NB4 (cell line): ENCODE measurements around the gene BRWD1.

Experiments
- DNase-seq: peaks from one replicate; pipeline ENCODE4 v3.0.0; 2010; ENCODE audit warnings: low read depth
- H3K4me3 ChIP-seq: one replicate; pipeline ENCODE4 v1.5.1; 2011; ENCODE audit warnings: mild to moderate bottlenecking, low read depth, low read length, moderate library complexity
- MAX ChIP-seq: IDR thresholded peaks from 2 replicates; pipeline ENCODE4 v1.6.1; 2011; ENCODE audit warnings: low read depth, low read length
- MYC ChIP-seq: IDR thresholded peaks from 2 replicates; pipeline ENCODE4 v1.6.1; 2011; ENCODE audit warnings: low read depth, low read length
- POLR2A ChIP-seq: IDR thresholded peaks from 2 replicates; pipeline ENCODE4 v1.6.1; 2011; ENCODE audit warnings: mild to moderate bottlenecking; ENCODE audit not compliant: insufficient read length; ENCODE audit errors: extremely low read depth
- TF ChIP-seq, protein P1 (sequence below): IDR thresholded peaks from one replicate; pipeline ENCODE4 v1.5.1; 2012; ENCODE audit warnings: low read depth, low read length

Gene BRWD1

DNA sequence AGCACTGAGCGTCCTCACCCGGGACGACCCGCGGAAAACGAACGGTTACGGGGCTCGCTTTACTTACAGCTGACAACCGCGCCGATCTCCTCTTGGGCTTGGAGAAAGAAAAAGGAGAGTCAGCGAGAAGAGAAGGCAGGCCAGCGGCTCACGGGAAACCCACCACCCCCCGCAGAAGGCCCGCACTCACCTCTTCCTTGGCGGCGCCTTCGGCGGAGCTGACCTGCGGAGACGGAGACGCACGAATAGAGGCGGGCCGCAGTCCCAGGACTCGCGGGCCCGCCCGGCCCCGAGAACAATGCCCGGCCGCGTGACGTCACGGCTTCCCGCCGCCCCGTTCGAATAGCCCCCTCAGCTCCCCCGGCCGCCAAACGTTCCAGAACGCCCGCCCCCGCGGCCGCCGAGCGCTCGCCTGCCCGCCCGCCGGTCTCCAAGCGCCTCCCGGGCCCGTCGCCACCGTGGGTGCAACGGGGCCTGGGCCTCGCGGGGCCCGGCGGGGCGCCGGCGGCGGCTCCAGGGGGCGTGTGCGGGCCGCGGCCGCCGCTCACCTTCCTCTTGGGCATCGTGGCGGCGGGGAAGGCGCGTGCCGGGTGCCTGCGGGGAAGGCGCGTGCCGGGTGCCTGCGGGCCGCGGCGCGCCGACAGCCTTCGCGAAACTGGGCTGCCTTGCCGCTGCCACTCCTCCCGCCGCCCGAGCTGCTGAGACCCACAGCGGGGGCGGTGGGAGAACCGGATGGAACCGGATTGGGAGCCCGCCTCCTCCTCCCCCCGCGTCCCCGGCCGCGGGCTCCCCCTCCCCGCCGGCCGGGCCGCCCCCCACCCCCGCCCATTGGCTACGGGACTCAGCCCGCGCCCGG, 35.2 kb upstream of the BRWD1 start, which contains the start of gene HMGN1:
Gene HMGN1, minus strand, starts transcription at position 734 of the 856 bp plus-strand sequence. Its CDS starts 171 bp downstream, at position 563.
- TF ChIP-seq, protein P1, sequence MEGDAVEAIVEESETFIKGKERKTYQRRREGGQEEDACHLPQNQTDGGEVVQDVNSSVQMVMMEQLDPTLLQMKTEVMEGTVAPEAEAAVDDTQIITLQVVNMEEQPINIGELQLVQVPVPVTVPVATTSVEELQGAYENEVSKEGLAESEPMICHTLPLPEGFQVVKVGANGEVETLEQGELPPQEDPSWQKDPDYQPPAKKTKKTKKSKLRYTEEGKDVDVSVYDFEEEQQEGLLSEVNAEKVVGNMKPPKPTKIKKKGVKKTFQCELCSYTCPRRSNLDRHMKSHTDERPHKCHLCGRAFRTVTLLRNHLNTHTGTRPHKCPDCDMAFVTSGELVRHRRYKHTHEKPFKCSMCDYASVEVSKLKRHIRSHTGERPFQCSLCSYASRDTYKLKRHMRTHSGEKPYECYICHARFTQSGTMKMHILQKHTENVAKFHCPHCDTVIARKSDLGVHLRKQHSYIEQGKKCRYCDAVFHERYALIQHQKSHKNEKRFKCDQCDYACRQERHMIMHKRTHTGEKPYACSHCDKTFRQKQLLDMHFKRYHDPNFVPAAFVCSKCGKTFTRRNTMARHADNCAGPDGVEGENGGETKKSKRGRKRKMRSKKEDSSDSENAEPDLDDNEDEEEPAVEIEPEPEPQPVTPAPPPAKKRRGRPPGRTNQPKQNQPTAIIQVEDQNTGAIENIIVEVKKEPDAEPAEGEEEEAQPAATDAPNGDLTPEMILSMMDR: no peak
- TF ChIP-seq MYC (peak; percentile 82), MAX (peak; percentile 66), POLR2A (peak; percentile 58)
- H3K4me3 ChIP-seq: peak within 1 kb of the TSS; percentile 98
- peak; percentile 93 for DNase-seq

- peak overlapping the region; percentile 98 for H3K4me3 ChIP-seq
- TF ChIP-seq MYC (no peak), POLR2A (no peak), MAX (no peak)
- TF ChIP-seq, protein P1: no peak
- no peak for DNase-seq
Observed at GRCh38 chr21:39348040-39348354, 34.6 kb upstream of the BRWD1 start.

DNA sequence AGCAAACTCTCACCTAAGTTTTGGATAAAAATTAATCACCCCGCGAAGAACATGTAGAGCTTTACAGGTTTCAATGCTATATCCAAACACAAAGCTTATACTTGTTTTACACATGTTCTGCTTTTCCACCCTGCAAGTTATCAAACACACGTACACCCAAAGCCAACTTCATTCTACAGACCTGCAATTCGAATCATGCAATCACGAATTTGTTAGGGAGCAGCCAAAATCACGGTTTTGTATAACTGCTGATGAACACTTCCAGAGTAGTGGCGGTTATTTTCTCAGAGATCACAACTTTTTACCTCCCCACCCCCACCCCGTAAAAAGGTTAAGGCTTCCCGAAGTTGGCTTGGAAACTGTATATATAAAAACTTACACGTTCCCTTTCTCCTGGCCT, 34.1 kb upstream of the BRWD1 start:
- H3K4me3 ChIP-seq: peak overlapping the region; percentile 98
- no peak for TF ChIP-seq POLR2A
- TF ChIP-seq, protein P1: no peak
- no peak for TF ChIP-seq MAX
- TF ChIP-seq MYC: no peak
- DNase-seq: peak; percentile 34

DNA sequence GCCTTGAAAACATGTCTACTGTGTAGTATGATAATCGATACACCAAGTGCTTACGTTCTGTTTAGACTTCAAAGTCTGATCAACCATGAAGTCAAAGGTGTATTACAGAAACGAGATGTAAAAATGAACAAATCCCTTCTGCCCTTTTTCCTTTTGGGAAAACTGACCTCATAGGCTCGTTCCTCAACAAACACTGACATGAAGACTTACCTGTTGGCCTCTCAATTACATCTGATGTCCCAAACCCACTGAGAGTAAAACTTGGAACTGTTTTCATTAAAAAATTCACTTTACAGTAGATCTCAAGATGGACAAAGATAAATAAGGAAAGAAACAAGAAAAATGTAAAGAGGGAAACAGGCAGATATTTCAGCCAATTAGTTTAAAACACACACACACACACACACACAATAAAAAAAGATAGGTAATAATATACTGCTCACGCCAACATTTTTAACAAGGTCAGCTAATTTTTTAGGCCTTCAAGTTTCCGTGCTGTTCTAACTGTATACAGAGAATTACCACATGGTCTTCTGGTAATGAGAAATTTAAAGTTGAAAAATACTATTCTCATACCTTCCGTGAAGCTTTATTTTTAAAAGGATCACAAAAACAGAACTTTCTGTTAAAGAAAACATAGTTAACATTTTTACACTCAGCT, 33.4 kb upstream of the BRWD1 start:
- TF ChIP-seq MYC (no peak), MAX (no peak)
- peak overlapping the region; percentile 98 for H3K4me3 ChIP-seq
- DNase-seq: no peak

DNA sequence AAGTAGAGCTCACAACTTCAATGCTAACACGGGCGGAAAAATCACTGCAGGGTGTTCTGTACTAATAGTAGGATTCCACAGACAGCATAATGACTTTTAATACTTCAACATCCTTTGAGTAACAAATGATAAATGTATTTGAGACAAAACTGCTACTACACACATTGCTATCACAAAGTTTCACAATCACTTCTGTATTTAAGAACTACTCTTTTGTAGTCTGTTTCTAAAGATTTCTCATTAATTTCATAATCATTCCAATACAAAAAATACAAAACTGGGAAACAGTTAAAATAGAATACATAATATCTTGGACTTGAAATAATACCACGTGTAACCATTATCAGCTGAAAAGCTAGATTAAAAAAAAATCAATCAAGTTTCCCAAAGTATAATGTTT, 32.8 kb upstream of the BRWD1 start:
- TF ChIP-seq MYC (no peak), POLR2A (no peak), MAX (no peak)
- no peak for DNase-seq
- H3K4me3 ChIP-seq: peak overlapping the region; percentile 98

- DNase-seq: no peak
- TF ChIP-seq MAX (no peak), MYC (no peak), POLR2A (no peak)
- TF ChIP-seq, protein P1: no peak
Observed at GRCh38 chr21:39345440-39345839, 32.0 kb upstream of the BRWD1 start.

More at GRCh38 chr21:39345440-39345839, 32.0 kb upstream of the BRWD1 start:
- peak overlapping the region; percentile 98 for H3K4me3 ChIP-seq
